ENCODE results near the gene PDCD1. TPM values are rescaled to one million over a fixed set of nuclear protein-coding genes. Genes with fewer than 3 reads are reported as not detected.

The PDCD1 gene
- total and polyA plus RNA-seq, 2 of the 13 experiments (the other 11 are each of a cell fraction or from before 2014, with no cell fraction given) = 0.04 TPM; not detected in 1

DNA sequence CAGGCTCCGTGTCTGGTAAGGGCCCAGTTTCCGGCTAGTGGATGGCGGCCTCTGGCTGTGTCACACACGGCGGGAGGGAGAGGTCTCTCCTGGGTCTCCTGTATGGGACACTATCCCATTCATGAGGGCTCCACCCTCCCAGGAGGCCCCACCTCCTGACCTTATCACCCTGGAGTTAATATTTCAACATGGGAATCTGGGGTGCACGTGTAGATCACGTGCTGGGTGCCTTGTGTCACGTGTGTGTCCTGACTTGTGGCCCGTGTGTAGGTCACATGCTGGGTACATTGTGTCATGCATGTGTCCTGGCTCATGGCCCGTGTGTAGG lies 39.8 kb downstream of the PDCD1 start (continued):
- TF ChIP-seq, protein P1, sequence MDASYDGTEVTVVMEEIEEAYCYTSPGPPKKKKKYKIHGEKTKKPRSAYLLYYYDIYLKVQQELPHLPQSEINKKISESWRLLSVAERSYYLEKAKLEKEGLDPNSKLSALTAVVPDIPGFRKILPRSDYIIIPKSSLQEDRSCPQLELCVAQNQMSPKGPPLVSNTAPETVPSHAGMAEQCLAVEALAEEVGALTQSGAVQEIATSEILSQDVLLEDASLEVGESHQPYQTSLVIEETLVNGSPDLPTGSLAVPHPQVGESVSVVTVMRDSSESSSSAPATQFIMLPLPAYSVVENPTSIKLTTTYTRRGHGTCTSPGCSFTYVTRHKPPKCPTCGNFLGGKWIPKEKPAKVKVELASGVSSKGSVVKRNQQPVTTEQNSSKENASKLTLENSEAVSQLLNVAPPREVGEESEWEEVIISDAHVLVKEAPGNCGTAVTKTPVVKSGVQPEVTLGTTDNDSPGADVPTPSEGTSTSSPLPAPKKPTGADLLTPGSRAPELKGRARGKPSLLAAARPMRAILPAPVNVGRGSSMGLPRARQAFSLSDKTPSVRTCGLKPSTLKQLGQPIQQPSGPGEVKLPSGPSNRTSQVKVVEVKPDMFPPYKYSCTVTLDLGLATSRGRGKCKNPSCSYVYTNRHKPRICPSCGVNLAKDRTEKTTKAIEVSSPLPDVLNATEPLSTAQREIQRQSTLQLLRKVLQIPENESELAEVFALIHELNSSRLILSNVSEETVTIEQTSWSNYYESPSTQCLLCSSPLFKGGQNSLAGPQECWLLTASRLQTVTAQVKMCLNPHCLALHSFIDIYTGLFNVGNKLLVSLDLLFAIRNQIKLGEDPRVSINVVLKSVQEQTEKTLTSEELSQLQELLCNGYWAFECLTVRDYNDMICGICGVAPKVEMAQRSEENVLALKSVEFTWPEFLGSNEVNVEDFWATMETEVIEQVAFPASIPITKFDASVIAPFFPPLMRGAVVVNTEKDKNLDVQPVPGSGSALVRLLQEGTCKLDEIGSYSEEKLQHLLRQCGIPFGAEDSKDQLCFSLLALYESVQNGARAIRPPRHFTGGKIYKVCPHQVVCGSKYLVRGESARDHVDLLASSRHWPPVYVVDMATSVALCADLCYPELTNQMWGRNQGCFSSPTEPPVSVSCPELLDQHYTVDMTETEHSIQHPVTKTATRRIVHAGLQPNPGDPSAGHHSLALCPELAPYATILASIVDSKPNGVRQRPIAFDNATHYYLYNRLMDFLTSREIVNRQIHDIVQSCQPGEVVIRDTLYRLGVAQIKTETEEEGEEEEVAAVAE (CRISPR knock-in tag; IDR thresholded peaks at IDR 0.05; ENCODE audit: borderline replicate concordance) = peak; percentile 79; the same call in 1 of the 2 replicates
- TF ChIP-seq HMG20A (CRISPR knock-in tag; IDR thresholded peaks at IDR 0.05; ENCODE audit: borderline replicate concordance) (peak; percentile 87; the same call in 1 of the 2 replicates), POGZ (CRISPR knock-in tag; IDR thresholded peaks at IDR 0.05) (peak; percentile 54), SATB2 (CRISPR knock-in tag; IDR thresholded peaks at IDR 0.05) (no peak), SALL1 (CRISPR knock-in tag; IDR thresholded peaks at IDR 0.05) (peak; percentile 98), ZNF549 (CRISPR knock-in tag; IDR thresholded peaks at IDR 0.05) (no peak), KDM1A (CRISPR knock-in tag; IDR thresholded peaks at IDR 0.05) (peak; percentile 64; the same call in 1 of the 2 replicates), ZNF749 (CRISPR knock-in tag; IDR thresholded peaks at IDR 0.05; ENCODE audit: borderline replicate concordance) (peak; percentile 85; the same call in 1 of the 2 replicates), PHF20 (CRISPR knock-in tag; IDR thresholded peaks at IDR 0.05) (peak; percentile 48; the same call in 1 of the 2 replicates), ZNF121 (CRISPR knock-in tag; IDR thresholded peaks at IDR 0.05) (peak; percentile 85), HOXD1 (CRISPR knock-in tag; IDR thresholded peaks at IDR 0.05) (no peak), SUZ12 (IDR thresholded peaks at IDR 0.05; ENCODE audit: low read depth, low read length) (no peak)
- TF ChIP-seq, protein P2, sequence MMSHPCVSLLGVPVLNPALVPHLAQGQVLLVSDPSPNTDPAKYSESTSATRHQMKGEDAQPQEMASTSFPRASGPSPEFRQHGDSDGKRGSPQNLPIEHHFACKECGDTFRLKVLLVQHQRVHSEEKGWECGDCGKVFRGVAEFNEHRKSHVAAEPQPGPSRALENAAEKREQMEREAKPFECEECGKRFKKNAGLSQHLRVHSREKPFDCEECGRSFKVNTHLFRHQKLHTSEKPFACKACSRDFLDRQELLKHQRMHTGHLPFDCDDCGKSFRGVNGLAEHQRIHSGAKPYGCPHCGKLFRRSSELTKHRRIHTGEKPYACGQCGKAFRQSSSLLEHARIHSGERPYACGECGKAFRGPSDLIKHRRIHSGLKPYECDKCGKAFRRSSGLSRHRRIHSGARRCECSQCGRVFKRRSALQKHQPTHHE (CRISPR knock-in tag; IDR thresholded peaks at IDR 0.05; ENCODE audit: borderline replicate concordance) = peak; percentile 44; the same call in 1 of the 2 replicates
- TF ChIP-seq, protein P3, sequence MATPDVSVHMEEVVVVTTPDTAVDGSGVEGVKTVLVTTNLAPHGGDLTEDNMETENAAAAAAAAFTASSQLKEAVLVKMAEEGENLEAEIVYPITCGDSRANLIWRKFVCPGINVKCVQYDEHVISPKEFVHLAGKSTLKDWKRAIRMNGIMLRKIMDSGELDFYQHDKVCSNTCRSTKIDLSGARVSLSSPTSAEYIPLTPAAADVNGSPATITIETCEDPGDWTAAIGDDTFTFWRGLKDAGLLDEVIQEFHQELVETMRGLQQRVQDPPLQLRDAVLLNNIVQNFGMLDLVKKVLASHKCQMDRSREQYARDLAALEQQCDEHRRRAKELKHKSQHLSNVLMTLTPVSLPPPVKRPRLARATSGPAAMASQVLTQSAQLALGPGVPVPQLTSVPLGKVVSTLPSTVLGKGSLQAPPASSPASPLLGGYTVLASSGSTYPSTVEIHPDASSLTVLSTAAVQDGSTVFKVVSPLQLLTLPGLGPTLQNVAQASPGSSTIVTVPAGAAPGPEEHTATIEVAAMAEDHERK (CRISPR knock-in tag; IDR thresholded peaks at IDR 0.05; ENCODE audit: low read depth) = no peak
- TF ChIP-seq, protein P4, sequence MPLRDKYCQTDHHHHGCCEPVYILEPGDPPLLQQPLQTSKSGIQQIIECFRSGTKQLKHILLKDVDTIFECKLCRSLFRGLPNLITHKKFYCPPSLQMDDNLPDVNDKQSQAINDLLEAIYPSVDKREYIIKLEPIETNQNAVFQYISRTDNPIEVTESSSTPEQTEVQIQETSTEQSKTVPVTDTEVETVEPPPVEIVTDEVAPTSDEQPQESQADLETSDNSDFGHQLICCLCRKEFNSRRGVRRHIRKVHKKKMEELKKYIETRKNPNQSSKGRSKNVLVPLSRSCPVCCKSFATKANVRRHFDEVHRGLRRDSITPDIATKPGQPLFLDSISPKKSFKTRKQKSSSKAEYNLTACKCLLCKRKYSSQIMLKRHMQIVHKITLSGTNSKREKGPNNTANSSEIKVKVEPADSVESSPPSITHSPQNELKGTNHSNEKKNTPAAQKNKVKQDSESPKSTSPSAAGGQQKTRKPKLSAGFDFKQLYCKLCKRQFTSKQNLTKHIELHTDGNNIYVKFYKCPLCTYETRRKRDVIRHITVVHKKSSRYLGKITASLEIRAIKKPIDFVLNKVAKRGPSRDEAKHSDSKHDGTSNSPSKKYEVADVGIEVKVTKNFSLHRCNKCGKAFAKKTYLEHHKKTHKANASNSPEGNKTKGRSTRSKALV (CRISPR knock-in tag; IDR thresholded peaks at IDR 0.05) = peak; percentile 68
- TF ChIP-seq, protein P5, sequence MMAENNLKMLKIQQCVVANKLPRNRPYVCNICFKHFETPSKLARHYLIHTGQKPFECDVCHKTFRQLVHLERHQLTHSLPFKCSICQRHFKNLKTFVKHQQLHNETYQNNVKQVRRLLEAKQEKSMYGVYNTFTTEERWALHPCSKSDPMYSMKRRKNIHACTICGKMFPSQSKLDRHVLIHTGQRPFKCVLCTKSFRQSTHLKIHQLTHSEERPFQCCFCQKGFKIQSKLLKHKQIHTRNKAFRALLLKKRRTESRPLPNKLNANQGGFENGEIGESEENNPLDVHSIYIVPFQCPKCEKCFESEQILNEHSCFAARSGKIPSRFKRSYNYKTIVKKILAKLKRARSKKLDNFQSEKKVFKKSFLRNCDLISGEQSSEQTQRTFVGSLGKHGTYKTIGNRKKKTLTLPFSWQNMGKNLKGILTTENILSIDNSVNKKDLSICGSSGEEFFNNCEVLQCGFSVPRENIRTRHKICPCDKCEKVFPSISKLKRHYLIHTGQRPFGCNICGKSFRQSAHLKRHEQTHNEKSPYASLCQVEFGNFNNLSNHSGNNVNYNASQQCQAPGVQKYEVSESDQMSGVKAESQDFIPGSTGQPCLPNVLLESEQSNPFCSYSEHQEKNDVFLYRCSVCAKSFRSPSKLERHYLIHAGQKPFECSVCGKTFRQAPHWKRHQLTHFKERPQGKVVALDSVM (CRISPR knock-in tag; IDR thresholded peaks at IDR 0.05) = no peak; the same call in 1 of the 2 replicates
- TF ChIP-seq, protein P6, sequence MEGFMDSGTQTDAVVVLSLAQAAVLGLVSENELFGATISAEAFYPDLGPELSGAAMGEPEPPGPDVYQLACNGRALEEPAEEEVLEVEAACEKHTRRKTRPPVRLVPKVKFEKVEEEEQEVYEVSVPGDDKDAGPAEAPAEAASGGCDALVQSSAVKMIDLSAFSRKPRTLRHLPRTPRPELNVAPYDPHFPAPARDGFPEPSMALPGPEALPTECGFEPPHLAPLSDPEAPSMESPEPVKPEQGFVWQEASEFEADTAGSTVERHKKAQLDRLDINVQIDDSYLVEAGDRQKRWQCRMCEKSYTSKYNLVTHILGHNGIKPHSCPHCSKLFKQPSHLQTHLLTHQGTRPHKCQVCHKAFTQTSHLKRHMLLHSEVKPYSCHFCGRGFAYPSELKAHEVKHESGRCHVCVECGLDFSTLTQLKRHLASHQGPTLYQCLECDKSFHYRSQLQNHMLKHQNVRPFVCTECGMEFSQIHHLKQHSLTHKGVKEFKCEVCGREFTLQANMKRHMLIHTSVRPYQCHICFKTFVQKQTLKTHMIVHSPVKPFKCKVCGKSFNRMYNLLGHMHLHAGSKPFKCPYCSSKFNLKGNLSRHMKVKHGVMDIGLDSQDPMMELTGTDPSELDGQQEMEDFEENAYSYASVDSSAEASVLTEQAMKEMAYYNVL (CRISPR knock-in tag; IDR thresholded peaks at IDR 0.05; ENCODE audit: borderline replicate concordance) = peak; percentile 77
